Sigmoid colon (tissue), 4 donors: ENCODE results near the gene ABAT.

Source experiments
- CTCF ChIP-seq, 4 experiments: fragments of 450-650 bp in 3 of 4; fragments of 200-600 bp in 1 of 4; IDR thresholded peaks; one replicate each; pipeline ENCODE4 v1.5.1; 2016 to 2019; ENCODE audit warnings: antibody characterized with exemption in 4 of 4, mild to moderate bottlenecking in 3 of 4, moderate library complexity in 2 of 4
- EP300 ChIP-seq, 4 donors: sonication (generic); formaldehyde crosslinking; IDR thresholded peaks; one replicate each; pipeline ENCODE4 v1.6.1; 2017; ENCODE audit warnings: antibody characterized with exemption in 4 of 4
- POLR2AphosphoS5 ChIP-seq, 4 donors: sonication (generic); formaldehyde crosslinking; IDR thresholded peaks; one replicate each; pipeline ENCODE4 v1.6.1; 2017; ENCODE audit warnings: antibody characterized with exemption in 4 of 4

GRCh38 chr16:8808613-8809353, 134.4 kb downstream of the ABAT start:
- no peak for TF ChIP-seq CTCF (IDR thresholded peaks at IDR 0.05)
- no peak for TF ChIP-seq EP300 (IDR thresholded peaks at IDR 0.05)
- TF ChIP-seq POLR2AphosphoS5 (IDR thresholded peaks at IDR 0.05) = no peak
